Suprapubic skin (tissue), 4 donors: Measurements from ENCODE around the gene NBAS. TPM values are rescaled to one million over a fixed set of nuclear protein-coding genes. Genes with fewer than 3 reads are reported as not detected.

Experiments used
- DNase-seq, 2 donors: peaks; one replicate each; pipeline ENCODE4 v3.0.0-alpha.2; 2019; ENCODE audit warnings: low spot score in 2 of 2
- H3K27ac ChIP-seq: fragments of 200-600 bp; sonication (generic); one replicate; pipeline ENCODE4 v1.5.1; 2019
- H3K27me3 ChIP-seq: fragments of 200-600 bp; sonication (generic); one replicate; pipeline ENCODE4 v1.5.1; 2019
- H3K36me3 ChIP-seq: fragments of 200-600 bp; sonication (generic); one replicate; pipeline ENCODE4 v1.5.1; 2019
- H3K4me1 ChIP-seq: fragments of 200-600 bp; sonication (generic); one replicate; pipeline ENCODE4 v1.5.1; 2019
- H3K4me3 ChIP-seq: fragments of 200-600 bp; sonication (generic); one replicate; pipeline ENCODE4 v1.5.1; 2019; ENCODE audit warnings: mild to moderate bottlenecking
- H3K9me3 ChIP-seq: fragments of 200-600 bp; sonication (generic); one replicate; pipeline ENCODE4 v1.5.1; 2019
- CTCF ChIP-seq, 2 donors: fragments of 200-600 bp in 1 of 2; fragments of 450-650 bp in 1 of 2; sonication (generic) in 1 of 2; IDR thresholded peaks; one replicate each; pipeline ENCODE4 v1.5.1; 2016 to 2019; ENCODE audit warnings: antibody characterized with exemption in 2 of 2, mild to moderate bottlenecking in 1 of 2, moderate library complexity in 1 of 2
- EP300 ChIP-seq: sonication (generic); formaldehyde crosslinking; IDR thresholded peaks from one replicate; pipeline ENCODE4 v1.6.1; 2017; ENCODE audit warnings: antibody characterized with exemption
- POLR2A ChIP-seq, 2 donors: fragments of 450-650 bp; IDR thresholded peaks; one replicate each; pipeline ENCODE4 v1.6.1; 2017; ENCODE audit warnings: antibody characterized with exemption in 2 of 2, mild to moderate bottlenecking in 2 of 2, moderate library complexity in 2 of 2
- POLR2AphosphoS5 ChIP-seq, 3 donors: sonication (generic); formaldehyde crosslinking; IDR thresholded peaks; one replicate each; pipeline ENCODE4 v1.6.1; 2017; ENCODE audit warnings: antibody characterized with exemption in 3 of 3
- WGBS: methylation state at CpG from one replicate; pipeline ENCODE4 v1.1.5; 2018; 5-methylcytosine and 5-hydroxymethylcytosine counted together
- total RNA-seq, 4 donors: library from RNA; depleted of rRNA; stranded (reverse); fragments of >200 nt; gene quantifications; one replicate each; pipeline ENCODE4 v1.1.0, GENCODE V29; 2016

Gene NBAS
- total RNA-seq, 4 donors from 2014 or later = 44.4 to 48.4 (median 45.6) TPM

GRCh38 chr2:15152382-15152781 is 408.8 kb downstream of the NBAS start:
- H3K27ac ChIP-seq = no peak overlapping the region
- no peak overlapping the region for H3K4me3 ChIP-seq
- no peaks in the 10 kb centered on the region for H3K36me3 ChIP-seq
- no peak for DNase-seq
- TF ChIP-seq EP300 (no peak), POLR2A (IDR thresholded peaks at IDR 0.05) (no peak), POLR2AphosphoS5 (IDR thresholded peaks at IDR 0.05) (no peak), CTCF (IDR thresholded peaks at IDR 0.05) (no peak)
- WGBS = 86% methylated on average over 3 of the region's 3 CpGs
- H3K9me3 ChIP-seq = no peaks in the 10 kb centered on the region
- H3K4me1 ChIP-seq = no peaks in the 10 kb centered on the region
- no peaks in the 10 kb centered on the region for H3K27me3 ChIP-seq

GRCh38 chr2:15149063-15149462 is 412.1 kb downstream of the NBAS start:
- Histone ChIP-seq H3K9me3 (no peaks in the 10 kb centered on the region), H3K27ac (no peak overlapping the region), H3K27me3 (no peaks in the 10 kb centered on the region), H3K4me3 (no peak overlapping the region), H3K4me1 (no peaks in the 10 kb centered on the region), H3K36me3 (no peaks in the 10 kb centered on the region)
- 74% methylated on average over 2 of the region's 2 CpGs for WGBS
- TF ChIP-seq CTCF (IDR thresholded peaks at IDR 0.05) = no peak
- no peak for TF ChIP-seq POLR2A (IDR thresholded peaks at IDR 0.05)
- no peak for TF ChIP-seq EP300
- no peak for TF ChIP-seq POLR2AphosphoS5 (IDR thresholded peaks at IDR 0.05)
- no peak for DNase-seq

GRCh38 chr2:15147591-15147990 is 413.5 kb downstream of the NBAS start:
- Histone ChIP-seq H3K4me3 (no peak overlapping the region), H3K9me3 (no peaks in the 10 kb centered on the region), H3K4me1 (no peaks in the 10 kb centered on the region), H3K27me3 (no peaks in the 10 kb centered on the region), H3K27ac (no peak overlapping the region), H3K36me3 (no peaks in the 10 kb centered on the region)
- no peak for TF ChIP-seq CTCF (IDR thresholded peaks at IDR 0.05)
- TF ChIP-seq POLR2AphosphoS5 (IDR thresholded peaks at IDR 0.05) = no peak
- no peak for TF ChIP-seq POLR2A (IDR thresholded peaks at IDR 0.05)
- no peak for TF ChIP-seq EP300
- 80% methylated on average over 6 of the region's 6 CpGs for WGBS
- no peak for DNase-seq

GRCh38 chr2:15146960-15147359 is 414.2 kb downstream of the NBAS start:
- Histone ChIP-seq H3K36me3 (no peaks in the 10 kb centered on the region), H3K27ac (no peak overlapping the region), H3K9me3 (no peaks in the 10 kb centered on the region), H3K27me3 (no peaks in the 10 kb centered on the region), H3K4me3 (no peak overlapping the region), H3K4me1 (peaks cover 5% of the 10 kb centered on the region)
- TF ChIP-seq POLR2A (IDR thresholded peaks at IDR 0.05) (no peak), POLR2AphosphoS5 (IDR thresholded peaks at IDR 0.05) (no peak), CTCF (IDR thresholded peaks at IDR 0.05) (no peak), EP300 (no peak)
- WGBS = 98% methylated on average over 5 of the region's 6 CpGs
- no peak for DNase-seq

GRCh38 chr2:15145919-15146318 is 415.2 kb downstream of the NBAS start:
- 80% methylated on average over 3 of the region's 3 CpGs for WGBS
- TF ChIP-seq POLR2A (IDR thresholded peaks at IDR 0.05) (no peak), EP300 (no peak)
- no peak for DNase-seq
- Histone ChIP-seq H3K27ac (no peak overlapping the region), H3K36me3 (no peaks in the 10 kb centered on the region), H3K9me3 (no peaks in the 10 kb centered on the region), H3K4me1 (peaks cover 7% of the 10 kb centered on the region), H3K27me3 (no peaks in the 10 kb centered on the region), H3K4me3 (no peak overlapping the region)
